Measurements from ENCODE around the gene KDM5B. TPM values are rescaled to one million over a fixed set of nuclear protein-coding genes. Genes with fewer than 3 reads are reported as not detected.

The KDM5B gene
- total RNA-seq, 6 experiments from 2014 or later: 12.0 to 22.6 (median 16.1) TPM

DNA sequence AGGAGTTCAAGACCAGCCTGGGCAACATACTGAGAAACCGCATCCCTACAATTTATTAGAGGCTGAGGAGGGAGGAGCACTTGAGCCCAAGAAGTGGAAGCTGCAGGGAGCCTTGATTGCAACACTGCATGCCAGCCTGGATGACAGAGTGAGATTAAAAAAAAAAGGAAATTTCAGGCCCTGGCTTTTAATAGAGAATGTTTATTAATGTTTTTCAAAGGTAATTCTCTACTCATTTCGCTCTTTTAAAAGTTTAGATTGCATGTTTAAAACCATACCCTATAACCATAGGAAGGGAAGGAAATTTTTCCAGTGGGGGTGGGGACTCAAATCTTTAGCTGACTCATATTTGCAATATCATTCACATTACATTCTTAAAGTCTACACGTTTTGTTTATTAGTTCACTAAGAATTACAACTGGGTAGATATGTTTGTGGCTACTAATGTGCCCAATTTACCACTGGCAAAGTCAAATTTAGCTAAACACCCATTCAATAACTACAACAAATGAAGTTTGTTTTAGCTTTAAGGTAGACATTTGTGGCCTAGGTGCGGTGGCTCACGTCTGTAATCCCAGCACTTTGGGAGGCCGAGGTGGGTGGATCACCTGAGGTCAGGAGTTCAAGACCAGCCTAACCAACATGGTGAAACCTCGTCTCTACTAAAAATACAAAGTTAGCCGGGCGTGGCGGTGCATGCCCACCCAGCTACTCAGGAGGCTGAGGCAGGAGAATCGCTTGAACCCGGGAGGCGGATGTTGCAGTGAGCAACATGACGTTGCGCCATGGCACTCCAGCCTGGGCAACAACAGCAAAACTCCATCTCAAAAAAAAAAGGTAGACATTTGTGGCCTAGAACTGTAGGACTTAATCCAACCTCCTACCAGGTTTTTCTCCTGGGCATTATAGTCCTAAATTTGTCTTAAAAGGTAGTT lies 5.0 kb downstream of the KDM5B start:
- ATAC-seq: no peak
- H3K27me3 ChIP-seq: no peaks in the 10 kb centered on the region
- H3K27ac ChIP-seq: no peak overlapping the region
- TF ChIP-seq, protein P1, sequence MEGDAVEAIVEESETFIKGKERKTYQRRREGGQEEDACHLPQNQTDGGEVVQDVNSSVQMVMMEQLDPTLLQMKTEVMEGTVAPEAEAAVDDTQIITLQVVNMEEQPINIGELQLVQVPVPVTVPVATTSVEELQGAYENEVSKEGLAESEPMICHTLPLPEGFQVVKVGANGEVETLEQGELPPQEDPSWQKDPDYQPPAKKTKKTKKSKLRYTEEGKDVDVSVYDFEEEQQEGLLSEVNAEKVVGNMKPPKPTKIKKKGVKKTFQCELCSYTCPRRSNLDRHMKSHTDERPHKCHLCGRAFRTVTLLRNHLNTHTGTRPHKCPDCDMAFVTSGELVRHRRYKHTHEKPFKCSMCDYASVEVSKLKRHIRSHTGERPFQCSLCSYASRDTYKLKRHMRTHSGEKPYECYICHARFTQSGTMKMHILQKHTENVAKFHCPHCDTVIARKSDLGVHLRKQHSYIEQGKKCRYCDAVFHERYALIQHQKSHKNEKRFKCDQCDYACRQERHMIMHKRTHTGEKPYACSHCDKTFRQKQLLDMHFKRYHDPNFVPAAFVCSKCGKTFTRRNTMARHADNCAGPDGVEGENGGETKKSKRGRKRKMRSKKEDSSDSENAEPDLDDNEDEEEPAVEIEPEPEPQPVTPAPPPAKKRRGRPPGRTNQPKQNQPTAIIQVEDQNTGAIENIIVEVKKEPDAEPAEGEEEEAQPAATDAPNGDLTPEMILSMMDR (IDR thresholded peaks at IDR 0.05): no peak
- no peak for TF ChIP-seq POLR2A (IDR thresholded peaks at IDR 0.05)
- no peak for DNase-seq
- H3K4me3 ChIP-seq: no peak overlapping the region
- H3K36me3 ChIP-seq: no peaks in the 10 kb centered on the region
- WGBS (ENCODE audit: insufficient coverage, low coverage, low lambda C conversion rate, missing lambda C conversion rate): 56% methylated on average over 5 of the region's 15 CpGs
- no peaks in the 10 kb centered on the region for H3K9me3 ChIP-seq
- H3K4me1 ChIP-seq: peaks cover 0 to 9% (median 0%) of the 10 kb centered on the region in 4 donors
- intact Hi-C loops (cut with DNase I): no loop called here

DNA sequence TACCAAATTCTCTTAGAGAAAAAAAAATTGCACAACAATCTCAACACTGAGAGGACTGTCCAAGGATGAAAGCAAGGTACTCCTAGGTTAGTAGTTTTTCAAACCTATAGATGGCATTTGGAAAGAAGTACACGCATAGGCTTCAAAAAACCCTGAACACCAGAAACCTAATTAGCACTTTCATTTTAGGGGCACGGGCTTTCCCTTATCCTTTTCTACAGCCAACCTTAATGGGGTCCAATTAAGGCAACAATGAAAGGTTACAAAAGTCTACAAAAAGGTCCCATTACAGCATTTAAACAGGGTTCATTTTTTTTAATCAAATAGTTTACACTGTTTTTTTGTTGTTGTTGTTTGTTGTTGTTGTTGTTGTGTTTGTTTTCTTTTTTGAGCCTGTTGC lies 6.2 kb downstream of the KDM5B start:
- H3K9me3 ChIP-seq: no peaks in the 10 kb centered on the region
- no peaks in the 10 kb centered on the region for H3K27me3 ChIP-seq
- peaks cover 0 to 9% (median 0%) of the 10 kb centered on the region in 4 donors for H3K4me1 ChIP-seq
- TF ChIP-seq POLR2A (IDR thresholded peaks at IDR 0.05): no peak
- TF ChIP-seq, protein P1 (IDR thresholded peaks at IDR 0.05): no peak
- WGBS (ENCODE audit: insufficient coverage, low coverage, low lambda C conversion rate, missing lambda C conversion rate): 57% methylated on average over 2 of the region's 2 CpGs
- H3K36me3 ChIP-seq: no peaks in the 10 kb centered on the region
- intact Hi-C loops (cut with DNase I): no loop called here
- no peak overlapping the region for H3K4me3 ChIP-seq
- H3K27ac ChIP-seq: no peak overlapping the region
- no peak for DNase-seq
- no peak for ATAC-seq

DNA sequence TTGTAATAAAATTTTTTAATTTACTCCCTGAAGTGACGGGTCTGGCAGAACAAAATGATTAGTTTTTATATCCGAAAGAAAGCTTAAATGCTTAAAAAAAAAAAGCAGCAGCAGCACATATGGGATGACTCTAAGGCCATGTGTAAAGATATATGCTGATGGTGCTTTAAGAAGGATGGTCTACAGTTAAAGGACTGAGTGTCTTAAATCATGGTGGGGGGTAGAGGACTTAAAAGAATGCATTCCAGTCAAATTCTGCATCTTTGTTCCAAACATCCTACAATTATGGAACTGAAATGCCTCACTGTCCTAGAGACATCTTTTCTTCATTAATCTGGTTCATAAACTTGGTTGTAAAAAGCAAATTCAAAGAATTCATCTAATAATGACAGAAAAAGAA lies 7.0 kb downstream of the KDM5B start:
- H3K4me3 ChIP-seq: no peak overlapping the region
- TF ChIP-seq POLR2A (IDR thresholded peaks at IDR 0.05): no peak
- TF ChIP-seq, protein P1 (IDR thresholded peaks at IDR 0.05): no peak
- H3K4me1 ChIP-seq: peaks cover 0 to 6% (median 0%) of the 10 kb centered on the region in 4 donors
- no peak for ATAC-seq
- no peaks in the 10 kb centered on the region for H3K27me3 ChIP-seq
- WGBS (ENCODE audit: insufficient coverage, low coverage, low lambda C conversion rate, missing lambda C conversion rate): 96% methylated on average over 2 of the region's 2 CpGs
- intact Hi-C loops (cut with DNase I): no loop called here
- H3K36me3 ChIP-seq: no peaks in the 10 kb centered on the region
- DNase-seq: no peak
- H3K27ac ChIP-seq: no peak overlapping the region
- H3K9me3 ChIP-seq: no peaks in the 10 kb centered on the region

- H3K4me1 ChIP-seq: peaks cover 0 to 6% (median 0%) of the 10 kb centered on the region in 4 donors
- no peaks in the 10 kb centered on the region for H3K27me3 ChIP-seq
- H3K27ac ChIP-seq: no peak overlapping the region
- no peak for ATAC-seq
- intact Hi-C loops (cut with DNase I): no loop called here
- no peaks in the 10 kb centered on the region for H3K36me3 ChIP-seq
- H3K4me3 ChIP-seq: no peak overlapping the region
- TF ChIP-seq POLR2A (IDR thresholded peaks at IDR 0.05): no peak
- TF ChIP-seq, protein P1 (IDR thresholded peaks at IDR 0.05): no peak
- DNase-seq: no peak
- H3K9me3 ChIP-seq: no peaks in the 10 kb centered on the region
- 100% methylated on average over 1 of the region's 1 CpG for WGBS (ENCODE audit: insufficient coverage, low coverage, low lambda C conversion rate, missing lambda C conversion rate)
Measured at GRCh38 chr1:202800742-202801141, 7.5 kb downstream of the KDM5B start.
